ENCODE measurements around the gene RAC2.

The RAC2 gene

DNA sequence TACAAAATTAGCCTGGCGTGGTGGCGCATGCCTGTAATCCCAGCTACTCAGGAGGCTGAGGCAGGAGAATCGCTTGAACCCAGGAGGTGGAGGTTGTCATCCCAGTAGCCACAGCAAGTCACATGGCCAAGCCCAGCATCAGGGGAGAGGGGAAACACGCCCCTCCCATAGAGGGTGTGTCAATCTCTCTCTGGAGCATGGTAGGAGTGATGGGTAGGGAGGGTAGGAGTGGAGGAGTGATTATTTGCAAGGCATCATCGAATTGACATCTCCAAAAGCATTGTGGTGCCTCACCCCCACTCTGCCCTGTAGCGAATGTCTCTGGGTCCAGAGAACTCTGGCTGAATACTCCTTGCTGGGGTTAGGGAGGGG lies 25.7 kb downstream of the RAC2 start:
- DNase-seq = no peak

GRCh38 chr22:37215890-37216289 lies 28.2 kb downstream of the RAC2 start:
- DNase-seq = no peak

DNA sequence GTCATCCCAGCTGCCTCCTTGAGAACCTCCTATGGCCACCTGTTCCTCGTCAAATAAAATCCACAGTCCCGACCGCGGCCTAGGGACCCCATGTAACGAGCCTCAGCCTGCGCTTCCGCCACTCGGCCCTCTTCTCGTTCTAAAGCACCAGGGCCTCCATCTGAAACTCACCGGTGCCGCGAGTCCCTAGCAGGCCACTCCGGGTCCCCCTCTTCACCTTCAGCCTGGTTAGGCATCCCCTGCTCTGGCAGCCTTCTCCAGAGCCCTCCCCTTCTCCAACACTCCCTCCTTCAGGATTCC lies 29.4 kb downstream of the RAC2 start:
- no peak for DNase-seq

DNA sequence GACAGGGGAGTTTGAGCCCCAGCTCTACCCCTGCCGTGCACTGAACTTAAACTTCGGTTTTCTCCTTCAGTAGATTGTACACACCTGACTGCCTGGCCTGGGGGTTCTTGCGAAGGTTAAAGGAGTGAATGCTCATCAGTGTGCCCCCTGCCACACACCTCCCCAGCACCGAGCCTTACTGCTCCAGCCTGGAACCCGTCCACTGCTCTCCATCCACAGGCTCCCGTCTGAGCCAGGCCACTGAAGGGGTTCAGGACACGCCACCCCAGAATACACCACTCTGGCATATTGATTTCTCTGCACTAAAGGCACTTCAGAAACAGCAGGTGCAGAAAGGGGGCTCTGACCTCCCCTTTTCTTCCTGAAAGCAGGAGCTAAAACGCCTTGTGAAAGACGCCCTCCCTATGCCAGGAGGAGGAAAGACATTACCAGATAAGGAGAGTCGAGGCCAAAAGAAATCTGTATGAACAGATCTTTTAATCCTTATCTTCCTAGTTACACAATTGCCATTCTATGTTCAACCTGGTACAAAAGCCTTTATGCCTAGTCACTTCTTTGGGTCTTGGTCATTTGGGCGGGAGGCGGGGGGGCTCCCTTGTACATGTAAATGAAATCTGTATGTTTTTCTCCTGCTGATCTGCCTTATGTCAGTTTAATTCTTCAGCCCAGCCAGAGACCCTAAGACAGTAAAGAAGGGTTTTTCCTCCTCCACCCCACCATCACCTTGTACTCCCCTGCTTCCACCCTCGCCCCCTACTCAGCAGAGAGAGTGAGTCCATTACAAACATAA lies 29.9 kb downstream of the RAC2 start:
- DNase-seq = no peak

GRCh38 chr22:37213218-37213855 lies 30.7 kb downstream of the RAC2 start:
- no peak for DNase-seq

DNA sequence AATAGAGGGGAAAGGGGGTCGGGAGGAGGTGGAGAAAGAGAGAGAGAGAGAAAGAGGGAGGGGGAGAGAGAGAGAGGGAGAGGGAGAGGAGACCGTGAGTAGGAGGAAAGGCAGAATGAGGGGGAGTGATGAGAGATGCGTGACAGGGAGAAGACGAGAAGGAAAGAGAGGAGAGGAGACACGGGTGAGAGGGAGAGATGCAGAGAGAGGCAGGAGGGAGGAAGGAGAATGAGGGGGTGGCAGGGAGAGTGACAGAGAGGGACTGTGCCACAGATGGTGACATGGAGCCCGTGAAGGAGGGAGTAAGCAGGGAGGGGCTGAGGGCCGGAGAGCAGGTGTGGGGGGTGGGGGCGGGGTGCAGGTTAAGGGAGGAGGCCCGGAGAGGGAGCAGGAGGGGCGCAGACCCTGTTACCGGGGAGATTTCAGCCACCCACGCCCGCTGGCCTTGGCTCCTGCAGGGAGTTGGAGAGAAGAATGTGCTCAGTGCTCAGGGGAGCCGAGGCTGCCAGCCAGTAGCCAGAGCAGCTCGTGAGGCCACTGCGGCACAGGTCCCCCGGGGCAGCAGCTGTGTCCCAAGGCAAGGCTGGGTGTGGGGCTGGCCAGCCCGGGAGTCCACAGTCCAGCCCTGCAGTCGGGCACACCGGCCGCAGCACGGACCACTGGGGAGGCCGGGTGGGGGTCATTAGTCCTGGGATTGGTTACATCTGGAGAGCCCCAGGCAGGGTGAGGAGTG lies 31.7 kb downstream of the RAC2 start, which contains the start of gene SSTR3:
Gene SSTR3, minus strand, starts transcription at position 304 of the 733 bp plus-strand sequence. CDS start 4,674 bp downstream, outside the sequence.
- DNase-seq = no peak

GRCh38 chr22:37211866-37212173 lies 32.2 kb downstream of the RAC2 start:
- no peak for DNase-seq

GRCh38 chr22:37211075-37211865 lies 32.8 kb downstream of the RAC2 start:
- no peak for DNase-seq

- DNase-seq = no peak
Observed at GRCh38 chr22:37210041-37210803, 33.8 kb downstream of the RAC2 start.

GRCh38 chr22:37209140-37209845 lies 34.8 kb downstream of the RAC2 start:
- no peak for DNase-seq

GRCh38 chr22:37208401-37209139 lies 35.5 kb downstream of the RAC2 start:
- DNase-seq = no peak

DNA sequence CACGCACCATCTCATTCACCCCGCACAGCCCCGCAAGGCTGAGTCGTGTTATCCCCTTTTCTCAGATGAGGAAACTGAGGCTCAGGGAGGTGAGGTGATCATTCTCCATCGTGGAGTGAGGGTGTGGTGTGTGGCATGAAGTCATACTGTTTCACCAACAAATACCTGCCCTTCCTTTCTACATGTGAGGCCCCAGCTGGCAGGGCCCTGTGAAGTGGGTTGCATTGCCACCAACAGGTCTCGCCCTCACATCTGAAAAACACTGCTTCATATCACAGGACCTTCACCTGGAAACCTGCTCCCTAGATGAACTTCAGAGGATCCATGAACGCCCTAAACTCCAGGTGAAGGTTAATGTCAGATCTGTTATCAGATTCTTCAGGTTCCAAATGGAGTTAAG lies 36.1 kb downstream of the RAC2 start:
- DNase-seq = no peak

DNA sequence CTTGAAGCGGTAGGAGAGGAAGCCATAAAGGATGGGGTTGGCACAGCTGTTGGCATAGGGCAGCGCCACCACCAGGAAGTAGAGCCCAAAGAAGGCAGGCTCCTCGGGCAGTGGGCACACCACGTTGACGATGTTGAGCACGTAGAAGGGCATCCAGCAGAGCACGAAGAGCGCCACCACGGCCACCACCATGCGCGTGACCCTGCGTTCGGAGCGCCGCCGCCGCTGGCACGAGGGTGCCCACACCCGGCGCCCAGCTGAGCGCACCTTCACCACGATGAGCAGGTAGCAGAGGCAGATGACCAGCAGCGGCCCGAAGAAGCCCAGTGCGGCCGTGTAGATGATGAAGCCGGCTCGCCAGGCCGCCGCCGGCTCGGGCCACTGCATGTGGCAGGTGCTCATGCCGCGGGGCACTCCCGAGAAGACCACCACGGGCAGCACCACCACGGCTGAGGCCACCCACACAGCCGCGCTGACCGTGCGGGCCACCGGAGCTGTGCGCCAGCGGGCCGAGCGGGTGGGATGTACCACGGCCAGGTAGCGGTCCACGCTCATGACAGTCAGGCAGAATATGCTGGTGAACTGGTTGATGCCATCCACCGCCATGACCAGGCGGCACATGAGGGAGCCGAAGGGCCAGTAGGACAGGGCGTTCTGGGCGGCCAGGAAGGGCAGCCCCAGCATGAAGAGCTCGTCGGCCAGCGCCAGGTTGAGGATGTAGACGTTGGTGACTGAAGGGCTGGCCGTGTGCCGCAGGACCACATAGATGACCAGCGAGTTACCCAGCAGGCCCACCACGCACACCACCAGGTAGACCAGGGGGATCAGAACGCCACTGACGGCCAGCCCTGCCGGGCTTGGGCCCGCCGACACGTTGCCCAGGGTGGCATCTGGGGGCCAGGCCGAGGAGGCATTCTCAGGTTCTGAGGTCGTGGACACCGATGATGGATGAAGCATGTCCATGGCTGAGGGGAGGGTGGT lies 36.9 kb downstream of the RAC2 start:
- DNase-seq = no peak

DNA sequence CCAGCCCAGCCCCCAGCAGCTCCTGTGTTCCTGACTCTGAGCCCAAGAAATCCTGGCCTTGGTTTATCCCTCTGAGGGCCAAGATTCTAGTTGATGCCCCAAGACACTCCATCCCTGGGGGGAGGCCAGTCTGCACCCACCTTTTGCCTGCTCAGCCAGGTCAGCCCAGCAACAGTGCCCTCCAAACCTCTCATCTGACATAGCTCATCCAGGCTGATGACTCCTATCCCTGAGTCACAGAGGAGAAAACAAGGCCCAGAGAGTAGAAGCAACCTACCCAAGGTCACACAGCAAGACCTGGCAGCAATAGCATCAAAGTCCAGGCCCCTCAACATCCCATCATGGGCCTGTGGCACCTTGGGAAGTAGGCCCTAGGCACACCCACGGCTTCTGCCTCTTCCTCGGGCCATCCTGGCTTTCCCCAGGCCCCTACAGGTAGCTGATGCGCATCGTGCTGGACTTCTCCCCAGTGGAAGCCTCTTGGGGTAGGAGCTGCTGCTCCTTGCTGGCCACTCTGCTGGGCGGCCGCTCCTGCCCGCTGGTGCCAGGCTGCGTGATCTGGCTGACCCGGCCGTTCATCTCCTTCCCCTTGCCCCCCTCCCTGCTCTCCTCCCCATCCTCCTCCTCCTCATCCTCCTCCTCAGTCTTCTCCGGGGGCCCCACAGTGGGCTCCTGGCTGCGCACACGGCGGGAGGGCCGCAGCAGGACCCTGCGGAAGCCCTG lies 37.8 kb downstream of the RAC2 start:
- no peak for DNase-seq

DNA sequence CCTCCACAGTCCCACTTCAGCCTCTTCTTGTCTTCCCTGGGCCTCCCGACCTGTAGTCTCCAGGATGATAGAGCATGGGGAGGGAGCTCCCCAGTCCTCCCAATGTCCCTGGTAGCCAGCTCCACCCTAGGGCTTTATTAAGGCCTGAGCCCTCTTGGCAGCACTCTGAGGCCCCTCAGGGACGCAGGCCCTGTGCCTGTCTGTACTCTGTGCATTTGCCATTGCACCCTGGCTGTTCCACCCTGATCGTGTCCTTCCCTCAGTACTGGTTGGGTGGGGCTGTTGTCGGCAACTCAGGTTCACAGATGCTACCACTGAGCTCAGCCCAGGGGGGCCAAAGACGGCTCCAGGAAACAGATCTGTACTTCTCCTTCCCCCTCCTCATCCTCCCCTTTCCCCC lies 39.0 kb downstream of the RAC2 start:
- no peak for DNase-seq

GRCh38 chr22:37204045-37204655 lies 39.9 kb downstream of the RAC2 start:
- no peak for DNase-seq

- DNase-seq = no peak
Observed at GRCh38 chr22:37203354-37204044, 40.6 kb downstream of the RAC2 start.

GRCh38 chr22:37202716-37203115 lies 41.4 kb downstream of the RAC2 start:
- no peak for DNase-seq

All from hippocampal formation (tissue), 2 donors.